Dedifferentiated amniotic fluid mesenchymal stem cell (primary cell): ENCODE measurements around the gene CSMD2.

Experiments
- DNase-seq: peaks from one replicate; pipeline ENCODE4 v3.0.0-alpha.2; 2016; ENCODE audit errors: extremely low spot score

Gene CSMD2

DNA sequence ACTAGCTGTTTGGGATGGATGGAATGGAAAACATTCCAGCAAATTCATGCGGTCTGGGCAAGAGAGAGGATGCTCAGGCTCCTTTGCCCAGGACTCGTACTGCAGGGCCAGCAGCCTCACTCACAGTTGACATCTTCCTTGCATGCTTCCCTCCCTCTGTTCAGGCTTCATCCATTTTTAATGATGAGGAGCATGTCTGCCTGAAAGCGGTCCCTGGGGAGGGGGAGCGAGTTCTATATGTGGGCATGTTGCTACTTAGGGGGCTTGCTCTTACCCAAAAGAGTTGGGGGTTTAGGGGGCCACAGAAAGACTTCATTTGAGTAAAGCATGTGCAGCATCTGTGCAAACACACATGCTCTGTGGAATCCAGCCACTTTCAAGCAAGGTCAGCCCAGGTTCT is 203.0 kb downstream of the CSMD2 start:
- no peak for DNase-seq

GRCh38 chr1:33960188-33960895 is 204.7 kb downstream of the CSMD2 start:
- no peak for DNase-seq

GRCh38 chr1:33957854-33958253 is 207.2 kb downstream of the CSMD2 start:
- DNase-seq: no peak

DNA sequence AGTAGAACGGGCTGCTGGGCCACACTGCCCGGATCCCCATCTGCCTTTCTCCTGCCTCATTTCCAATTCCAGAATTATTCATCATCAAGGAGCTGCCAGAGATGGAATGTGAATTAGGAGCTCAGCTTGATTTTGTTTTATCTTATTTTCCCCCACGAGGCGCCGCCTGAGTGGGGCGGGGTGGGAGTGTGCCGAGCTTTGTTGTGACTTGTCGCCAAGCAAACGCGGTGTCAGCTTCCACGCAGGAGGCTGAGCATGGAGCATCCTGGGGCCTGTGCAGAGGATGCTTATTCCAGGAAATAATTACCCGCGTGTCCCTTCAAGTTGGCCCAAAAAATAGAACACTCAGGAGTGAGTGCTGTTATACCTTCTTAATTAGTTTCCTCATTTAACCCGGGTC is 209.9 kb downstream of the CSMD2 start:
- DNase-seq: no peak

- no peak for DNase-seq
These were observed 215.5 kb downstream of the CSMD2 start for GRCh38 chr1:33949570-33949969.

DNA sequence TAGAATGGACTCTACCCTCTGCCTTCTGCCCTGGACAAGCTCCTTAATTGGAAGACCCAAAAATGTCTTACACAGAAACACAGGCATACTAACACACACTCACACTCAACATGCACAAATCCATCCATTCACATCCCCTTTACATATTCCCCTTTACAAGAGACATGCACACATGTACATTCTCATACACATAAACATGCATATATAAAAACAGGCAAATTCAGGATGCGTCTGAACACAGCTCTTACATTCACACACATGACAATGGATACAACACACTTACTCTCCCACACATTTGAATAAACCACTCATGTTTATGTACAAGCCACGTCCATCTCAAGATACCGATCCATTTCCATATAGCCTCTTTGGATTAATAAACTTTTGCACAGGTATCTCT is 216.7 kb downstream of the CSMD2 start:
- DNase-seq: no peak

DNA sequence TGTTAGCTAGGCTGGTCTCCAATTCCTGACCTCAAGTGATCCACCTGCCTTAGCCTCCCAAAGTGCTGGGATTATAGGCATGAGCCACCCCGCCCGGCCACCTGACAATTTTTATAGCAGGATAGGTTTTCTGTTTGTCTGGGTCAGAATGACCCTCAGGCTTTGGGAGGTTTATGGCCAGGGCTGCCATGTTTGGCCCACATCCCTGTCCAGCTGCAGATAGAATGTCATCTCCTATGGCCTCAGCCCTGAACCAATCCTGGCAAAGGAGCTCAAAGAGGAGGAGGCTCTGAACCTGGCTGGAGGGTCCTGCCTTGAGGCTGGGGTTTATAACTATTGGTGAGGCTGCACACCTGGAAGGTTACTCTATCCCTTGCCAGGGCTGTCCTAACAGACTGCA is 218.2 kb downstream of the CSMD2 start:
- DNase-seq: no peak

GRCh38 chr1:33944846-33945245 is 220.2 kb downstream of the CSMD2 start:
- DNase-seq: no peak

DNA sequence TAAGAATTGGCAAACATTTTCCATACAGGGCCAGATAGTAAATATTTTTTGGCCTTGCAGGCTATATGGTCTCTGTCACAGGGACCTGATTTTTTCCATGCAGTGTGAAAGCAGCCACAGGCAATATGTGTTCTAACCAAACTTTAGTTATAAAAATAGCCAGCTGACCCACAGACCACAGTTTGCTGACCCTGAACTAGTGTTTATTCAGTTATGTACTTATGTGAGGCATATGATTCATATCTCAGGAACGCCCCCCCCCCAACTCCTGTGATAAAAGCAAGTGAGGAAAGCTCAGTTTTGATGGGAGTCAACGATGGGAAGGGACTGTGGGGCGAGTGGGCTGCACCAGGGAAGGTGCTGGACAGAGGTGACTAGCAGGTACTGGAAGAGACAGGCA is 221.1 kb downstream of the CSMD2 start:
- DNase-seq: peak; percentile 63

GRCh38 chr1:33932871-33933270 is 232.2 kb downstream of the CSMD2 start:
- no peak for DNase-seq

- DNase-seq: no peak
These were observed 233.9 kb downstream of the CSMD2 start for GRCh38 chr1:33931111-33931475.

- DNase-seq: no peak
These were observed 234.5 kb downstream of the CSMD2 start for GRCh38 chr1:33930346-33931110.

DNA sequence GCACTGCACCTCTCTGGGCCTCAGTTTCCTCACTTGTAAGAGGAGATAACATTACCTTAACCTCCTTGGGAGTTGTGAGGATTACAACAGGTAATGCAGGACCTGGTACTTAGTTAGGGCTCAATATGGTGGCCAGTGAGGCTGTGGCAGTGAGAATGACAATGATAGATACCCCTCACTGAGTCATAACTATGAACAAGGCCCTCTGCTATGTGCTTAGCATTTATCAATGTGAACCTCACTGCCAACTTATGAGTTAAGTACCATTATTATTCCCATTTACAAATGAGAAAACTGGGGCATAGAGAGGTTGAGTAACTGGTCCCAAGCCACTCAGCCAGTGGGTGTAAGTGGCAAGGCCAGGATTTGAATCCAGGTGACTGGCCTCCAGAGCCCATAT is 236.8 kb downstream of the CSMD2 start:
- DNase-seq: no peak

- DNase-seq: no peak
These were observed 237.3 kb downstream of the CSMD2 start for GRCh38 chr1:33927721-33928120.

GRCh38 chr1:33925586-33925985 is 239.4 kb downstream of the CSMD2 start:
- no peak for DNase-seq

- DNase-seq: no peak
These were observed 243.7 kb downstream of the CSMD2 start for GRCh38 chr1:33921281-33921680.

DNA sequence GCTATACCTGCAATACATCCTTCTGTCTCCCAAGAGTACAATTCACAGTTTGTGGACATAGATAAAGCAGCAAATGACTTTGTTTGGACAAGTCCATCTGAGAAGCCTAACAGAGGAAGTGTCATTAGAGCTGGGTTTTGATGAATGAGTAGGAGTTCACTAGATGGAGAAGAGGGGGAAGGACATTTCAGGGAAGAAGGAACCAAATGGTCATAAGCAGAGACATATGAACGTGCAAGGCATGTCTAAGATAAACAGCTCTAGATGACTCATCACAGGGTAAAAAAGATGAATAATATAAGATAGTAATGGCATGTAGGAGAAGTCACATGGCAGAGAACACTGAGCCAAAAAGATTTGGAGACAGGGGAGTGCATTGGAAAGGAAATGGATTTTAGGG is 246.7 kb downstream of the CSMD2 start:
- peak; percentile 17 for DNase-seq

- DNase-seq: no peak
These were observed 248.2 kb downstream of the CSMD2 start for GRCh38 chr1:33916786-33917185.

DNA sequence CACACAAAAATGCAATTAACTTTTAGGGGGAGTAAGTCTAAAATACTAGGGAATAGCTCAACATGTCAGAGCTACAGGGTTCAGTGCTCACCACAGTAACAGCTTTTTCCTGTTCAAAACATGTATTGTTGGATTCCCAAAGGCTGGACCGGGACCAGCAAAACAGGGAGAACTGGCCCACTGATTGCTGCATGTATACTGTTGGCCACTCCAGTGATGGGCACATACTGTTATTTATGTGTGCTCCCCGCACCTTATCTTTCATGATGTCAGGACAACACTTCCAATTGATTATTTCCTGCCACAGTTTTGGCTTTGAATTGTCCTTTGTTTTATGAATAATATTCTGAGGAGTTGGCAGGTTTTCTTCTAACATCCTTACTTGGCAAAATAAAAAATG is 250.5 kb downstream of the CSMD2 start:
- no peak for DNase-seq

DNA sequence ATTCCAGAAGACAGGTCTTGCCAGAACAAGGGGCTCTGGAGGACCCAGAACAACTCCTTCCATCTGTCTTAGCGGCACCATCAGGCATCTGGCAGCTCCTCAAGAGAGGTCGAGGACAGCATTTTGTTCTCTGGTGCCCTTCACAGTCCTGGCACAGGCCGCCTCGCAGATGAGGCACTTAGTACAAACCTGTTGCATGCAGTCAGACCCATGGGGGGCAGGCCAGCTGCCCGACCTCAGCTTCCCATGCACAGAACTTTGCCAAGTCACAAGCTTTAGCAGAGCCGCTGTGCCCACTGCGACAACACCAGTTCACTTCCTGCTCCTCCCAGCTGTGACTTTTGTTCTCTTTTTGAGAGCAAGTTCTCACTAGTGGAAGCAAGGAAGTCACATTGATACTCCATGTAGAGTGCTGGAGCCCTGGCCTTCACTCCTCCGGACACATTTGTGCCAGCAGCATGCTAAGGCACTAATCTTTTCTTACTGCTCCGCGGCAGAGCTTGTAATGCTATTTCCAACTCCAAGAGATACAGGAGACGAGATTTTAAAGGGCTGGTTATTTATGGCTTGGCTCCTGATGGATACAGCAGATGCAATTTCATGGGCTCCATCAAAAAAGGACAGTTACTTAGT is 256.6 kb downstream of the CSMD2 start:
- DNase-seq: no peak

GRCh38 chr1:33906156-33906555 is 258.9 kb downstream of the CSMD2 start:
- DNase-seq: no peak

DNA sequence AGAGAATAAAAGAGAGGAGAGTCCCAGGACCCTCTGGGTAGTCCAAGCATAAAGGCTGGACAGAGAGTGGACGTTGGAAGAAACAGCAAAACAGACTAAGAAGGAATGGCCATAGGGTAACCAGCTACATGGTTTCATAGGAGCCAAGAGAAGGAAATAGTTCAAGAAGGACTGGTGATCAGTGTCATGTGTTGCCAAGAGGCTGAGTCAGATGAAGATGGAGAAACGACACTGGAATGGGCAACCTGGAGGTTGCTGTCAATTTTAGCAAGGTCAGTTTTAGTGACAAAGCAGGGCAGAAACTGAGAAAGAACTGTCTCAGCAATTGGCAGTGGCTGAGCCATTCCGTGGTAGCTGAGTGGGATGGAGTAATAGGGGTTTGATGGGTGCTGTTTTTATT is 259.8 kb downstream of the CSMD2 start:
- DNase-seq: no peak

DNA sequence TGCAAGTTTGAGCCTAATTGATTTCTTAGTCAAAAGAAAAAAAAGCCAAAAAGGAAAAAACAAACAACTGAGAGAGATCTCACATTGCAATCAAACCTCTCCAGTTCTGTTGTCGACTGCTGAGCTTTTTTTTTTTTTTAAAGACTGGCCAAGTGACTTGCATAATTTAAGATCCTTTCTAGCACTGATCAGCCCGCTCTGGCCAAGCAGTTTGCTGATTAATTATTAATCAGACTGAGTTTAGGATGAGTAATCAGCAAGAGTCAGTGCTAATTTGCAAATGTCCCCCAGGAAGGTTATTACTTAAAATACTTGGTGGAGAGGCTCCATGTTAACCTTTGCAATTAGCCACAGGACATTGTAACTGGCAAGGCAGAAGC is 261.8 kb downstream of the CSMD2 start:
- no peak for DNase-seq
